Fibroblast of the aortic adventitia (primary cell): ENCODE data around the gene HINT1. TPM values are rescaled to one million over a fixed set of nuclear protein-coding genes. Genes with fewer than 3 reads are reported as not detected.

Experiments used
- DNase-seq: peaks from one replicate; pipeline ENCODE4 v3.0.0-alpha.2; 2010; ENCODE audit warnings: low read depth
- H3K4me3 ChIP-seq: 2 replicates; pipeline ENCODE4 v1.5.1; 2011; ENCODE audit warnings: low read depth, mild to moderate bottlenecking, control low read depth, low read length, moderate library complexity
- CTCF ChIP-seq: IDR thresholded peaks from 2 replicates; pipeline ENCODE4 v1.5.1; 2011; ENCODE audit warnings: mild to moderate bottlenecking, low read length, control low read depth, inconsistent platforms; ENCODE audit not compliant: insufficient read depth
- total RNA-seq: library from RNA; depleted of rRNA; stranded (reverse); fragments of >200 nt; gene quantifications from 2 replicates; pipeline ENCODE4 v1.2.3, GENCODE V29; 2012; ENCODE audit warnings: low replicate concordance

Gene HINT1
- 132 and 152 TPM in 2 replicates for total RNA-seq

DNA sequence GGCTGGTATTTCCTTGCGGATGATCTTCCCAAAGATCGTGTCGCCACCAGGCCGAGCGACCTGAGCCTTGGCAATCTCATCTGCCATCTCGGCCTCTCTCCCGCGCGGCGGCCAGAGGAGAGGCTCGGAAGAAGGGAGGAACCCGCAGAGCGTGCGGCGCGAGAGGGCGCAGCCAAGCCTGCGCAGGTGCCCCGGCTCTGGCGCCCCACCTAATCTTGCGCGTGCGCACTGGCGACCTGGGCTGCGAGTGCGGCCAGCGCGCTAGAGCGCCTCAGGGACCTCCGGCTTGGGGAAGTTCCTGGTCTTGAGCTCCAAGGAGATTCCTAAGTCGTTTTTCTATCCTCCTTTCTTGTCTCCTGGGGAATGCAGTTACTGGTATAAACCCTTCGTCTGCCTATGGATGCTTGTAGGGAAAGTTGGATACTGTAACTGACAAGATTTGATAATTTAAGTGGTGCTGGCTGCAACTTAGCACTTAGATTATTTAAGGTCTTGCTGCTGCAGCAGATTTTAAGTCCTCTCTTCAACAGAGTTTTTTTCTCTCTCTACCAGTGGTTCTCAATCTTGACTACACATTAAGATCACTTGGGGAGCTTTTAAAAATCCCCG, at the start of gene HINT1:
TSS of gene HINT1 (minus strand) at position 138 of the 609 bp plus-strand sequence. CDS start at position 87, 51 bp downstream.
- peak within 1 kb of the TSS; percentile 94 for H3K4me3 ChIP-seq
- TF ChIP-seq CTCF: no peak
- DNase-seq: peak; percentile 85

GRCh38 chr5:131214609-131215227, 49.7 kb upstream of the HINT1 start:
- no peak for TF ChIP-seq CTCF
- H3K4me3 ChIP-seq: no peak overlapping the region
- DNase-seq: no peak

GRCh38 chr5:131212471-131213021, 47.5 kb upstream of the HINT1 start:
- TF ChIP-seq CTCF: no peak
- H3K4me3 ChIP-seq: no peak overlapping the region
- DNase-seq: no peak

DNA sequence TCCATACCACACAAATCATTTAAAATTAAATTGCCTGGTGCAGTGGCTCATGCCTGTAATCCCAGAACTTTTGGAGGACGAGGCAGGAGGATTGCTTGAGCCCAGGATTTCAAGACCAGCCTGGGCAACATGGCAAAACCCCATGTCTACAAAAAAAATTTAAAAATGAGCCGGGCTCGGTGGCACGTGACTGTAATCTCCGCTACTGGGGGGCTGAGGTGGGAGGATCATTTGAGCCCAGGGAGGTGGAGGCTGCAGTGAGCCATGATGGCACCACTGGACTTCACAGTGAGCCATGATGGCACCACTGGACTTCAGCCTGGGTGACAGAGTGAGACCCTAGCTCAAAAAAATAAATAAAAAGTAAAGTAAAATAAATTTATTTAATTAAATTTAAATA, 46.6 kb upstream of the HINT1 start:
- no peak for TF ChIP-seq CTCF
- no peak for DNase-seq
- no peak overlapping the region for H3K4me3 ChIP-seq

DNA sequence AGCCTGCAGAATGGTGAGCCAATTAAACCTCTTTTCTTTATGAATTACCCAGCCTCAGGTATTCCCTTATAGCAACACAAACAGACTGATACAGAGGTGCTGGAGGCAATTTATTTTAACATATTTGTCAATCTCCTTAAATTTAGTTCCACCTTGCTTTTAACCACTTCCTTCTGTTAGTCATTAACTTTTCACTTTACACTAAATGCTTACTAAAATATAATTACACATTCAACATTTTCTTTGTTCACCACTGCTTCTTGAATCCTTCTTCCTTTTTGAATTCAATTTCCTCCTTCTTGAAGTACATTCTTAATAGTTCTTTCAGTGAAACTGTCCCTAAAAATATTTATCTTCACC, 45.1 kb upstream of the HINT1 start:
- no peak for TF ChIP-seq CTCF
- no peak for DNase-seq
- no peak overlapping the region for H3K4me3 ChIP-seq

- no peak overlapping the region for H3K4me3 ChIP-seq
- no peak for TF ChIP-seq CTCF
- no peak for DNase-seq
These were observed 44.6 kb upstream of the HINT1 start for GRCh38 chr5:131209506-131210150.
